HCT116 (cell line): Measurements from ENCODE around the gene CMA1. TPM values are rescaled to one million over a fixed set of nuclear protein-coding genes. Genes with fewer than 3 reads are reported as not detected.

Source experiments
- ATAC-seq: fragments of 200-7000 bp; cut with Tn5 transposase; 2 replicates; pipeline ENCODE4 v1.9.1; 2020; ENCODE audit warnings: mild to moderate bottlenecking, moderate library complexity
- Bru-seq: library from RNA; stranded (reverse); fragments of 400-500 nt; gene quantifications from one replicate; lab custom pipeline; 2021; lab: Mats Ljungman, UMichigan
- BruChase-seq, 2 experiments: library from RNA; stranded (reverse); fragments of 400-500 nt; gene quantifications; one replicate each; lab custom pipeline; 2021; lab: Mats Ljungman, UMichigan
- BruUV-seq: library from RNA; stranded (reverse); fragments of 400-500 nt; replicated peaks from 2 replicates; lab custom pipeline; 2021; lab: Mats Ljungman, UMichigan
- CTCF ChIA-PET: fragments of 300-600 bp; sonication (Branson Sonifier 250); formaldehyde crosslinking; loops from one replicate; lab custom pipeline; 2021; ENCODE audit warnings: antibody characterized with exemption; lab: Charles Lee
- POLR2A ChIA-PET: fragments of 300-600, 350-600 bp; sonication (Branson Sonifier 250); formaldehyde crosslinking; loops from one replicate; lab custom pipeline; 2021; ENCODE audit warnings: antibody characterized with exemption; lab: Charles Lee
- RAD21 ChIA-PET, 2 experiments: fragments of 300-600 bp; sonication (Branson Sonifier 250); formaldehyde crosslinking; loops; one replicate each; lab custom pipeline; 2023; ENCODE audit warnings: low total read pairs in 2 of 2; ENCODE audit not compliant: uncharacterized antibody in 2 of 2, unreplicated experiment in 2 of 2, low non-redundant PET in 1 of 2; lab: Charles Lee
- DNase-seq: peaks from one replicate; pipeline ENCODE4 v3.0.0-alpha.2; 2010; ENCODE audit warnings: low read depth, low spot score
- H2AFZ ChIP-seq: fragments of 200-600 bp; shearing (Covaris generic), sonication (generic); 2 replicates; pipeline ENCODE4 v1.6.1; 2017; ENCODE audit warnings: low read depth, mixed run types, mixed read lengths, antibody characterized with exemption, low read length; ENCODE audit not compliant: poor library complexity, severe bottlenecking
- H3K27ac ChIP-seq: 2 replicates; pipeline ENCODE4 v1.5.1; 2012; ENCODE audit warnings: low read depth, low read length
- H3K27me3 ChIP-seq: fragments of 200-600 bp; sonication (generic); 2 replicates; pipeline ENCODE4 v1.6.1; 2016; ENCODE audit warnings: mixed run types, low read length, mixed read lengths; ENCODE audit not compliant: insufficient read depth
- H3K36me3 ChIP-seq, 2 experiments: fragments of 200-500 bp in 1 of 2; fragments of 200-600 bp in 1 of 2; sonication (Bioruptor generic) in 1 of 2; sonication (generic) in 1 of 2; 2 replicates each; pipeline versions ENCODE4 v1.5.1 to v1.6.1; 2014 to 2016; ENCODE audit warnings: low read length in 2 of 2, inconsistent platforms in 1 of 2, mixed read lengths in 1 of 2, mixed run types in 1 of 2; ENCODE audit not compliant: insufficient read depth in 2 of 2, control insufficient read depth in 1 of 2
- H3K4me1 ChIP-seq, 2 experiments: fragments of 200-600 bp in 1 of 2; sonication (generic) in 1 of 2; 2 replicates each; pipeline versions ENCODE4 v1.5.1 to v1.6.1; 2012 to 2017; ENCODE audit warnings: low read length in 2 of 2, inconsistent platforms in 1 of 2, mild to moderate bottlenecking in 1 of 2, mixed read lengths in 1 of 2, mixed run types in 1 of 2, moderate library complexity in 1 of 2; ENCODE audit not compliant: insufficient read depth in 2 of 2, control insufficient read depth in 1 of 2
- H3K4me2 ChIP-seq: fragments of 200-600 bp; sonication (generic); 2 replicates; pipeline ENCODE4 v1.6.1; 2017; ENCODE audit warnings: mixed run types, low read length, mixed read lengths
- H3K4me3 ChIP-seq, 2 experiments: fragments of 200-600 bp in 1 of 2; sonication (generic) in 1 of 2; replicated peaks in 1 of 2; 2 replicates each; pipeline ENCODE4 v1.5.1; 2011 to 2016; ENCODE audit warnings: low read length in 2 of 2, control low read depth in 1 of 2, low read depth in 1 of 2, mild to moderate bottlenecking in 1 of 2, mixed read lengths in 1 of 2, mixed run types in 1 of 2
- H3K79me2 ChIP-seq: fragments of 200-600 bp; sonication (generic); 2 replicates; pipeline ENCODE4 v1.6.1; 2017; ENCODE audit warnings: mild to moderate bottlenecking, mixed run types, low read length, moderate library complexity, mixed read lengths; ENCODE audit not compliant: insufficient read depth
- H3K9ac ChIP-seq: fragments of 200-600 bp; sonication (generic); 2 replicates; pipeline ENCODE4 v1.6.1; 2016; ENCODE audit warnings: low read length, mixed read lengths
- H3K9me2 ChIP-seq: fragments of 200-600 bp; sonication (generic), shearing (Covaris generic); 2 replicates; pipeline ENCODE4 v1.6.1; 2017; ENCODE audit warnings: mixed run types, mild to moderate bottlenecking, moderate library complexity; ENCODE audit not compliant: insufficient read depth
- H3K9me3 ChIP-seq, 2 experiments: fragments of 200-500 bp in 1 of 2; fragments of 200-600 bp in 1 of 2; sonication (Bioruptor generic) in 1 of 2; sonication (generic) in 1 of 2; 2 replicates each; pipeline ENCODE4 v1.6.1; 2014 to 2017; ENCODE audit warnings: low read length in 2 of 2, mixed read lengths in 2 of 2, inconsistent platforms in 1 of 2, low read depth in 1 of 2, mild to moderate bottlenecking in 1 of 2, mixed run types in 1 of 2, moderate library complexity in 1 of 2; ENCODE audit not compliant: control insufficient read depth in 1 of 2, insufficient read depth in 1 of 2
- H4K20me1 ChIP-seq: fragments of 200-600 bp; sonication (generic), shearing (Covaris generic); 2 replicates; pipeline ENCODE4 v1.6.1; 2017; ENCODE audit warnings: mixed run types, mild to moderate bottlenecking, moderate library complexity; ENCODE audit not compliant: insufficient read depth
- CEBPB ChIP-seq: IDR thresholded peaks from 2 replicates; pipeline ENCODE4 v1.6.1; 2012; ENCODE audit warnings: low read depth
- EGR1 ChIP-seq: IDR thresholded peaks from 2 replicates; pipeline ENCODE4 v1.6.1; 2012; ENCODE audit warnings: low read depth
- ELF1 ChIP-seq: IDR thresholded peaks from 2 replicates; pipeline ENCODE4 v1.6.1; 2012; ENCODE audit warnings: low read depth, borderline replicate concordance
- EZH2 ChIP-seq: fragments of 200-600 bp; sonication (generic); IDR thresholded peaks from 2 replicates; pipeline ENCODE4 v1.6.1; 2017; ENCODE audit warnings: antibody characterized with exemption, mixed run types
- EZH2phosphoT487 ChIP-seq: fragments of 200-600 bp; IDR thresholded peaks from 2 replicates; pipeline ENCODE4 v1.6.1; 2018; ENCODE audit warnings: antibody characterized with exemption, borderline replicate concordance
- FOSL1 ChIP-seq: IDR thresholded peaks from 2 replicates; pipeline ENCODE4 v1.6.1; 2012; ENCODE audit warnings: low read depth
- POLR2A ChIP-seq: IDR thresholded peaks from 2 replicates; pipeline ENCODE4 v1.7.0; 2011; ENCODE audit warnings: borderline replicate concordance; ENCODE audit not compliant: insufficient read depth, insufficient read length; ENCODE audit errors: extremely low read depth
- POLR2AphosphoS5 ChIP-seq: IDR thresholded peaks from 2 replicates; pipeline ENCODE4 v1.6.1; 2011; ENCODE audit warnings: mild to moderate bottlenecking, low read depth, low read length, moderate library complexity
- RAD21 ChIP-seq: IDR thresholded peaks from 2 replicates; pipeline ENCODE4 v1.6.1; 2012; ENCODE audit warnings: low read depth, mild to moderate bottlenecking
- SP1 ChIP-seq: IDR thresholded peaks from 2 replicates; pipeline ENCODE4 v1.6.1; 2012; ENCODE audit warnings: low read depth
- TCF7L2 ChIP-seq: IDR thresholded peaks from 2 replicates; pipeline ENCODE4 v1.7.0; 2011; ENCODE audit warnings: borderline replicate concordance, inconsistent platforms; ENCODE audit not compliant: insufficient read depth, insufficient read length; ENCODE audit errors: extremely low read depth
- YY1 ChIP-seq: IDR thresholded peaks from 2 replicates; pipeline ENCODE4 v1.6.1; 2011; ENCODE audit warnings: low read length, low read depth, moderate library complexity, mild to moderate bottlenecking; ENCODE audit not compliant: insufficient replicate concordance; ENCODE audit errors: extremely low read depth
- ZNF274 ChIP-seq: fragments of 200-500 bp; sonication (Bioruptor generic); IDR thresholded peaks from 2 replicates; pipeline ENCODE4 v1.6.1; 2014; ENCODE audit warnings: mild to moderate bottlenecking, low read depth, low read length, inconsistent platforms
- intact Hi-C: fragments of 100-400 bp; cut with micrococcal nuclease; formaldehyde crosslinking; loops from 2 replicates; pipeline ENCODE4 v1.10.0; 2022
- long read RNA-seq: library from polyadenylated mRNA; unstranded; transcript quantifications from one replicate; pipeline ENCODE4 v2.0.0, GENCODE V29; 2021; ENCODE audit not compliant: unreplicated experiment
- polyA plus RNA-seq: library from polyadenylated mRNA; unstranded; fragments of >200 nt; gene quantifications from 2 replicates; pipeline ENCODE4 v1.2.1, GENCODE V29; 2012; ENCODE audit warnings: missing spikeins
- total RNA-seq: library from RNA; stranded (reverse); gene quantifications from one replicate; pipeline ENCODE4 v1.2.1, GENCODE V29; 2021; ENCODE audit not compliant: unreplicated experiment
- TF ChIP-seq, protein P1 (sequence below), 3 experiments: fragments of 200-600 bp in 1 of 3; sonication (generic) in 1 of 3; IDR thresholded peaks in 2 of 3; conservative IDR thresholded peaks in 1 of 3; 2 replicates each; pipeline ENCODE4 v1.5.1; 2012 to 2017; ENCODE audit warnings: low read depth in 2 of 3, low read length in 2 of 3, antibody characterized with exemption in 1 of 3, borderline replicate concordance in 1 of 3, control low read depth in 1 of 3, mild to moderate bottlenecking in 1 of 3, mixed read lengths in 1 of 3, mixed run types in 1 of 3, moderate library complexity in 1 of 3; ENCODE audit not compliant: insufficient read depth in 1 of 3
- TF ChIP-seq, protein P2 (sequence below): IDR thresholded peaks from 2 replicates; pipeline ENCODE4 v1.6.1; 2012; ENCODE audit warnings: low read depth
- TF ChIP-seq, protein P3 (sequence below): IDR thresholded peaks from 2 replicates; pipeline ENCODE4 v1.6.1; 2011; ENCODE audit warnings: mild to moderate bottlenecking, low read length, moderate library complexity; ENCODE audit not compliant: insufficient replicate concordance; ENCODE audit errors: extremely low read depth
- TF ChIP-seq, protein P4 (sequence below): IDR thresholded peaks from 2 replicates; pipeline ENCODE4 v1.6.1; 2012

Gene CMA1, protein sequence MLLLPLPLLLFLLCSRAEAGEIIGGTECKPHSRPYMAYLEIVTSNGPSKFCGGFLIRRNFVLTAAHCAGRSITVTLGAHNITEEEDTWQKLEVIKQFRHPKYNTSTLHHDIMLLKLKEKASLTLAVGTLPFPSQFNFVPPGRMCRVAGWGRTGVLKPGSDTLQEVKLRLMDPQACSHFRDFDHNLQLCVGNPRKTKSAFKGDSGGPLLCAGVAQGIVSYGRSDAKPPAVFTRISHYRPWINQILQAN
- total RNA-seq (not detected), Bru-seq, nascent RNA (not detected), BruChase-seq, experiment 1, labeled RNA remaining after a 6-hour chase (not detected), BruChase-seq, experiment 2, labeled RNA remaining after a 2-hour chase (not detected)
- polyA plus RNA-seq: not detected in 2 replicates
- long read RNA-seq: 0 reads

DNA sequence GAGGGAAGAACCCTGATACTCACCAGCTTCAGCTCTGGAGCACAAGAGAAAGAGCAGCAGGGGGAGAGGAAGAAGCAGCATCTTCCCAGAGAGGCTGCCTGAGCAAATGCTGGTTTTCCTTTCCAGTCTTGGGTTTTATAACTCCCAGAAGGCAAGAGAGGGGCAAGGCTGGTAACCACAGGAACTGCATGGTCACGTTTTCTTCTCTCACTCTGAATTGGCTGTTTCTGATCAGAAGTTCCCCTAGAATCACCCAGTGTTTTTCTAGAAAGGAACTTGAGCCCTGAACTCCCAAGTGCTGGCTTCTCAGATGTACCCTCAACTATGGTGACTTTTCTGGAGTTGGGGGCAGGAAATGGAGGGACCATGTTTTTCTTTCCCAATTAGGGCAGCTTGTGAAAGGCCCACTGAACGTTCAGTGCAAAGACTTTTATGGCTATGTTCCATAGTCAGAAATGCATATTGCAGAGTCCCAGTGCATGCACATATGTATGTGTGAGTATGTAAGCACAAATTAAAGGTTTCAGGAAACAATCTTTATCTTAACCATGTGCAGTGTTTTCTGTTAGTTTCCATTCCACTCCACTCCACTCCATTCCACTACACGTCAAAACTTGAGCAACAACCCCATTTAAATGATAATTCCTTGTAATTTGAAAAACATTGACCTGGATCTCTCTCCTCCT lies at the start of gene CMA1:
Gene CMA1 (minus strand): TSS at position 111 of the 686 bp plus-strand sequence. CDS start 30 bp downstream, at position 81.
- ChIA-PET RAD21 (no interaction called here), CTCF (no interaction called here), POLR2A (no interaction called here)
- H3K27ac ChIP-seq: no peak within 1 kb of the TSS
- ATAC-seq (no peak), DNase-seq (no peak)
- no TSS peak for BruUV-seq
- H3K4me1 ChIP-seq: no peaks in the 10 kb centered on the region
- H4K20me1 ChIP-seq: no peaks in the 10 kb centered on the region
- TF ChIP-seq EZH2phosphoT487 (no peak), ELF1 (no peak), POLR2A (no peak), POLR2AphosphoS5 (no peak), RAD21 (no peak), TCF7L2 (no peak), ZNF274 (no peak), SP1 (no peak), YY1 (no peak), EZH2 (no peak), CEBPB (no peak), EGR1 (no peak), FOSL1 (no peak)
- TF ChIP-seq, protein P1, sequence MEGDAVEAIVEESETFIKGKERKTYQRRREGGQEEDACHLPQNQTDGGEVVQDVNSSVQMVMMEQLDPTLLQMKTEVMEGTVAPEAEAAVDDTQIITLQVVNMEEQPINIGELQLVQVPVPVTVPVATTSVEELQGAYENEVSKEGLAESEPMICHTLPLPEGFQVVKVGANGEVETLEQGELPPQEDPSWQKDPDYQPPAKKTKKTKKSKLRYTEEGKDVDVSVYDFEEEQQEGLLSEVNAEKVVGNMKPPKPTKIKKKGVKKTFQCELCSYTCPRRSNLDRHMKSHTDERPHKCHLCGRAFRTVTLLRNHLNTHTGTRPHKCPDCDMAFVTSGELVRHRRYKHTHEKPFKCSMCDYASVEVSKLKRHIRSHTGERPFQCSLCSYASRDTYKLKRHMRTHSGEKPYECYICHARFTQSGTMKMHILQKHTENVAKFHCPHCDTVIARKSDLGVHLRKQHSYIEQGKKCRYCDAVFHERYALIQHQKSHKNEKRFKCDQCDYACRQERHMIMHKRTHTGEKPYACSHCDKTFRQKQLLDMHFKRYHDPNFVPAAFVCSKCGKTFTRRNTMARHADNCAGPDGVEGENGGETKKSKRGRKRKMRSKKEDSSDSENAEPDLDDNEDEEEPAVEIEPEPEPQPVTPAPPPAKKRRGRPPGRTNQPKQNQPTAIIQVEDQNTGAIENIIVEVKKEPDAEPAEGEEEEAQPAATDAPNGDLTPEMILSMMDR (IDR thresholded peaks at IDR 0.05 in 2 of 3, conservative IDR thresholded peaks at IDR 0.05 in 1 of 3; ENCODE audit: borderline replicate concordance in 1 of 3, insufficient read depth in 1 of 3, low read depth in 2 of 3, low read length in 2 of 3): no peak
- TF ChIP-seq, protein P2, sequence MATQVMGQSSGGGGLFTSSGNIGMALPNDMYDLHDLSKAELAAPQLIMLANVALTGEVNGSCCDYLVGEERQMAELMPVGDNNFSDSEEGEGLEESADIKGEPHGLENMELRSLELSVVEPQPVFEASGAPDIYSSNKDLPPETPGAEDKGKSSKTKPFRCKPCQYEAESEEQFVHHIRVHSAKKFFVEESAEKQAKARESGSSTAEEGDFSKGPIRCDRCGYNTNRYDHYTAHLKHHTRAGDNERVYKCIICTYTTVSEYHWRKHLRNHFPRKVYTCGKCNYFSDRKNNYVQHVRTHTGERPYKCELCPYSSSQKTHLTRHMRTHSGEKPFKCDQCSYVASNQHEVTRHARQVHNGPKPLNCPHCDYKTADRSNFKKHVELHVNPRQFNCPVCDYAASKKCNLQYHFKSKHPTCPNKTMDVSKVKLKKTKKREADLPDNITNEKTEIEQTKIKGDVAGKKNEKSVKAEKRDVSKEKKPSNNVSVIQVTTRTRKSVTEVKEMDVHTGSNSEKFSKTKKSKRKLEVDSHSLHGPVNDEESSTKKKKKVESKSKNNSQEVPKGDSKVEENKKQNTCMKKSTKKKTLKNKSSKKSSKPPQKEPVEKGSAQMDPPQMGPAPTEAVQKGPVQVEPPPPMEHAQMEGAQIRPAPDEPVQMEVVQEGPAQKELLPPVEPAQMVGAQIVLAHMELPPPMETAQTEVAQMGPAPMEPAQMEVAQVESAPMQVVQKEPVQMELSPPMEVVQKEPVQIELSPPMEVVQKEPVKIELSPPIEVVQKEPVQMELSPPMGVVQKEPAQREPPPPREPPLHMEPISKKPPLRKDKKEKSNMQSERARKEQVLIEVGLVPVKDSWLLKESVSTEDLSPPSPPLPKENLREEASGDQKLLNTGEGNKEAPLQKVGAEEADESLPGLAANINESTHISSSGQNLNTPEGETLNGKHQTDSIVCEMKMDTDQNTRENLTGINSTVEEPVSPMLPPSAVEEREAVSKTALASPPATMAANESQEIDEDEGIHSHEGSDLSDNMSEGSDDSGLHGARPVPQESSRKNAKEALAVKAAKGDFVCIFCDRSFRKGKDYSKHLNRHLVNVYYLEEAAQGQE: no peak
- TF ChIP-seq, protein P3, sequence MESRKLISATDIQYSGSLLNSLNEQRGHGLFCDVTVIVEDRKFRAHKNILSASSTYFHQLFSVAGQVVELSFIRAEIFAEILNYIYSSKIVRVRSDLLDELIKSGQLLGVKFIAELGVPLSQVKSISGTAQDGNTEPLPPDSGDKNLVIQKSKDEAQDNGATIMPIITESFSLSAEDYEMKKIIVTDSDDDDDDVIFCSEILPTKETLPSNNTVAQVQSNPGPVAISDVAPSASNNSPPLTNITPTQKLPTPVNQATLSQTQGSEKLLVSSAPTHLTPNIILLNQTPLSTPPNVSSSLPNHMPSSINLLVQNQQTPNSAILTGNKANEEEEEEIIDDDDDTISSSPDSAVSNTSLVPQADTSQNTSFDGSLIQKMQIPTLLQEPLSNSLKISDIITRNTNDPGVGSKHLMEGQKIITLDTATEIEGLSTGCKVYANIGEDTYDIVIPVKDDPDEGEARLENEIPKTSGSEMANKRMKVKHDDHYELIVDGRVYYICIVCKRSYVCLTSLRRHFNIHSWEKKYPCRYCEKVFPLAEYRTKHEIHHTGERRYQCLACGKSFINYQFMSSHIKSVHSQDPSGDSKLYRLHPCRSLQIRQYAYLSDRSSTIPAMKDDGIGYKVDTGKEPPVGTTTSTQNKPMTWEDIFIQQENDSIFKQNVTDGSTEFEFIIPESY: no peak
- TF ChIP-seq, protein P4, sequence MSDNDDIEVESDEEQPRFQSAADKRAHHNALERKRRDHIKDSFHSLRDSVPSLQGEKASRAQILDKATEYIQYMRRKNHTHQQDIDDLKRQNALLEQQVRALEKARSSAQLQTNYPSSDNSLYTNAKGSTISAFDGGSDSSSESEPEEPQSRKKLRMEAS: no peak
- no peaks in the 10 kb centered on the region for H3K9me3 ChIP-seq
- no peaks in the 10 kb centered on the region for H3K36me3 ChIP-seq
- no peak within 1 kb of the TSS for H3K9ac ChIP-seq
- no peaks in the 10 kb centered on the region for H3K9me2 ChIP-seq
- no peak within 1 kb of the TSS for H3K4me3 ChIP-seq
- no peaks in the 10 kb centered on the region for H3K79me2 ChIP-seq
- intact Hi-C loops: no loop called here
- peaks cover 37% of the 10 kb centered on the region for H3K27me3 ChIP-seq
- no peak within 1 kb of the TSS for H3K4me2 ChIP-seq
- H2AFZ ChIP-seq: no peak within 1 kb of the TSS
